ENCODE data around the gene PPP2R5E.

DNA sequence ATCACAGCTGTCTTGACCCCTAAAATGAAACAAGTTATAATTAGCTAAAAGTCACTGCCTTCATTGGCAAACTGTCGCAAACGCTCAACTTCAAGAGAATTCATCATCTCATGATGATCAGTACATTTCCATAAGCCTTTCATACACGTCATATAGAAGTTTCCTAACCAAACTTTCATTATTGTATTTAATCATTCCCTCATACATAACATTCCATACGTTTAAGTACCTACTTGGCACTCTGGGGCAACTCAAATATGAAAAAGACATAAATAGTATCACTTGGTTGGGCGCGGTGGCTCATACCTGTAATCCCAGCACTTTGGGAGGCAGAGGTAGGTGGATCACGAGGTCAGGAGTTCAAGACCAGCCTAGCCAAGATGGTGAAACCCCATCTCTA lies 12.4 kb upstream of the PPP2R5E start:
- TF ChIP-seq, protein P1, sequence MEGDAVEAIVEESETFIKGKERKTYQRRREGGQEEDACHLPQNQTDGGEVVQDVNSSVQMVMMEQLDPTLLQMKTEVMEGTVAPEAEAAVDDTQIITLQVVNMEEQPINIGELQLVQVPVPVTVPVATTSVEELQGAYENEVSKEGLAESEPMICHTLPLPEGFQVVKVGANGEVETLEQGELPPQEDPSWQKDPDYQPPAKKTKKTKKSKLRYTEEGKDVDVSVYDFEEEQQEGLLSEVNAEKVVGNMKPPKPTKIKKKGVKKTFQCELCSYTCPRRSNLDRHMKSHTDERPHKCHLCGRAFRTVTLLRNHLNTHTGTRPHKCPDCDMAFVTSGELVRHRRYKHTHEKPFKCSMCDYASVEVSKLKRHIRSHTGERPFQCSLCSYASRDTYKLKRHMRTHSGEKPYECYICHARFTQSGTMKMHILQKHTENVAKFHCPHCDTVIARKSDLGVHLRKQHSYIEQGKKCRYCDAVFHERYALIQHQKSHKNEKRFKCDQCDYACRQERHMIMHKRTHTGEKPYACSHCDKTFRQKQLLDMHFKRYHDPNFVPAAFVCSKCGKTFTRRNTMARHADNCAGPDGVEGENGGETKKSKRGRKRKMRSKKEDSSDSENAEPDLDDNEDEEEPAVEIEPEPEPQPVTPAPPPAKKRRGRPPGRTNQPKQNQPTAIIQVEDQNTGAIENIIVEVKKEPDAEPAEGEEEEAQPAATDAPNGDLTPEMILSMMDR (IDR thresholded peaks at IDR 0.05 in 2 of 3, conservative IDR thresholded peaks at IDR 0.05 in 1 of 3; ENCODE audit: borderline replicate concordance in 1 of 3, insufficient read depth in 1 of 3, low read depth in 2 of 3, low read length in 2 of 3) = no peak
- no peak for TF ChIP-seq EZH2 (IDR thresholded peaks at IDR 0.05)
- no peak for TF ChIP-seq EGR1 (IDR thresholded peaks at IDR 0.05; ENCODE audit: low read depth)
- TF ChIP-seq POLR2AphosphoS5 (IDR thresholded peaks at IDR 0.05; ENCODE audit: low read depth, low read length) = no peak
- no peak for TF ChIP-seq POLR2A (IDR thresholded peaks at IDR 0.05; ENCODE audit: borderline replicate concordance, extremely low read depth, insufficient read depth, insufficient read length)
- TF ChIP-seq, protein P2, sequence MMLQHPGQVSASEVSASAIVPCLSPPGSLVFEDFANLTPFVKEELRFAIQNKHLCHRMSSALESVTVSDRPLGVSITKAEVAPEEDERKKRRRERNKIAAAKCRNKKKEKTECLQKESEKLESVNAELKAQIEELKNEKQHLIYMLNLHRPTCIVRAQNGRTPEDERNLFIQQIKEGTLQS (IDR thresholded peaks at IDR 0.05) = no peak
- no peak for TF ChIP-seq EZH2phosphoT487 (IDR thresholded peaks at IDR 0.05; ENCODE audit: borderline replicate concordance)
- no peak for TF ChIP-seq CEBPB (IDR thresholded peaks at IDR 0.05; ENCODE audit: low read depth)
- TF ChIP-seq SIN3A (IDR thresholded peaks at IDR 0.05; ENCODE audit: low read depth) = no peak
- TF ChIP-seq, protein P3, sequence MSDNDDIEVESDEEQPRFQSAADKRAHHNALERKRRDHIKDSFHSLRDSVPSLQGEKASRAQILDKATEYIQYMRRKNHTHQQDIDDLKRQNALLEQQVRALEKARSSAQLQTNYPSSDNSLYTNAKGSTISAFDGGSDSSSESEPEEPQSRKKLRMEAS (IDR thresholded peaks at IDR 0.05) = no peak
